NCI-H460 (cell line): ENCODE data around the gene ZFYVE21. TPM values are rescaled to one million over a fixed set of nuclear protein-coding genes. Genes with fewer than 3 reads are reported as not detected.

Experiments used
- DNase-seq: peaks from one replicate; pipeline ENCODE4 v3.0.0-alpha.2; 2016; ENCODE audit warnings: low read depth; ENCODE audit errors: extremely low read depth
- total RNA-seq: library from RNA; depleted of rRNA; stranded (reverse); fragments of >200 nt; shearing (Covaris generic); gene quantifications from 2 replicates; pipeline ENCODE4 v1.2.3, GENCODE V29; 2014

ZFYVE21 gene
- total RNA-seq, 1 experiment from 2014 or later: 25.1 TPM

GRCh38 chr14:103735439-103735814 lies 19.8 kb downstream of the ZFYVE21 start:
- no peak for DNase-seq

- no peak for DNase-seq
These were observed 20.4 kb downstream of the ZFYVE21 start for GRCh38 chr14:103735815-103736545.

DNA sequence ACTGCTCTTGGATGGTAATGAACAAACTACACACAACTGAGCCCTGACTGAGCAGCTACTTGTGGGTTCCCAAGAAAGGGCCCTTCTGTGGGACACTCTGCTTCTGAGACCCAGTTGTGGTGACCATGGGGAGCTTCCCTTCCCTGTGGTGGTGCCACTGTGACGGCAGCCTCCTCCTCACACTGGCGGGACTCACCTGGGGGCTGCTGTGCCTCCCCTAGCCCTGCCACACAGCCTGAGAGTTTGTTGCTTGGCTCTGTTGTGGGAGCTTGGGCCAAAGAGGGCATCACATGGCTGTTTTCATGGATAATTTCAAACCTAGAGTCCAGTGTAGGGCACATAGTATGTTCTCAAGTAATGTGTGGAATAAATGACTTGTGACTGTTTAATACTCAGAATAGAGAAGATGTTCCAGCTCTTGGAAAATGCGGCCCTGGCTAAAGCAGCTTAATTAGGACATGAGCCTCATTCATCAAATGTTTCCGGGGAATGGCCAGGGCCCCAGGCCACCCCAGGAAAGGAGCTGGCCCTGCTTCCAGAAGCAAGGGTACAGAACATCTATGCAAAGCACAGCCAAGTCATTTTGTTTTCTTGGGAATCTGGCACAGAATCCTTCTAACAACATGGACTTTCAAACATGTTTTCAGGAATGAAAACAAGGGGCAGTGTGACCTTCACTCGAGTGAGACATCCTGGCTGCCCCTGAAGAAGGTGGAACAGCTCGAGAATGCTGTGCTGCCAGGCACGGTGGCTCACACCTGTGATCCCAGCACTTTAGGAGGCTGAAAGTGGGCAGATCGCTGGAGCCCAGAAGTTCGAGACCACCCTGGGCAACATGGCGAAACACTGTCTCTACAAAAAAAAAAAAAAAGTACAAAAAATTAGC lies 21.2 kb downstream of the ZFYVE21 start:
- no peak for DNase-seq

DNA sequence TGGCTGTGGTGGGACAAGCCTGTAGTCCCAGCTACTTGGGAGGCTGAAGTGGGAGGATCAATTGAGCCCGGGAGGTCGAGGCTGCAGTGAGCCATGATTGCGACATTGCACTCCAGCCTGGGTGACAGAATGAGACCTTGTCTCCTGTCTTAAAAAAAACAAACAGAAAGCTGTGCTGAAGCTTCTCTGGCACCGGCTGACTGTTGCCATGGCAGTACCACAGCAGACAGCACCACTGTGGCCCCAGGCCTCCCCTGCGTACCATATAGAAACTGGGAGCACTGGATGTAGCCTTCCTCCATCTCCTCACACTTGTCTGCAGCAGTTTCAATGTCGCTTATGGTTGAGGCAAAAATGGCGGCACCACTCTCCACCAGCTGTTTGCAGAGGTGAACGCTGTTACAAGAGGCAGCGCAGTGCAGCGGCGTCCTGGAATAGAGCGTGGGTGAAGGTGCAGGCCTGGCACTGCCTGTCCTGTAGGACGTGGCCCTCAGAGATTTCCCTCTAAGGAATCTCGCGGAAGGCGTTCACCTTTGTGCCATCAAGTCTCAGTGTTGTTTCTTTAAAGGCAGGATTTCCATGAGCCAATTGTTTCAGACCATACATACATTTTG lies 21.9 kb downstream of the ZFYVE21 start:
- DNase-seq: no peak

GRCh38 chr14:103738166-103738565 lies 22.6 kb downstream of the ZFYVE21 start:
- DNase-seq: no peak

DNA sequence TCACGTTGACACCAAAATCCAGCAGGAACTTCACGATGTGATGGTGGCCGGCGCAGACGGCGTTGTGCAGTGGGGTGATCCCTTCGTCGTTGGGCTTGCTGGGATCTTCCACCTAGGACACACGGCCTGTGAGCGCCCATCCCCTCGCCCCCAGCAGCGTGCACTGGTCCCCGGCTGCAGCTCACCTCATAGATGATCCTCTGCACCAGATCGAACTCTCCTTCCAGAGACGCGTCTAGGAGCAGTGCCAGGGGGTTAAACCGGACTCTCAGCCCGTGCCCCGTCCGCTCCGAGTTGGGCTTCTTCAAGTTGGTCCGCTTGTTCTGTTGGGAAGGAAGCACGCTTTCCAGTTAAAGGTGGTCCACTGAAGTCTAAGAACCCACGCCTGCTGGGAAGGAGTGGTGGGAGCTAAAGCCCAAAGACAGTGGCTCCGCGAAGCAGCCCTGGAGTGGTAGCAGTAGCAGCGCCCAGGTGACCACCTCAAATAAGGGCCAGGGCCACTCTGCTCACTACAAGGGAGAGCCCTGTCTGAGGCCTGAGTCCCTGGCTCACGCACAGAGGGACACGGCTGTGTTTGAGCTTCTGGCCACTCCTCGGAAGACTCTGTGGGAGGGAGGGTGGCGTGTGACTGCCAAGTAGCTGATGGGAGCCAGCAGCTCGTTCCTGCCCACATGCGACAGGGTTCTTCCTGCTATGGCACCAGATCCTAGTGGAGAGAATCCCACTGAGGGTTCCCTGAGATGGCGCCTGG lies 23.3 kb downstream of the ZFYVE21 start:
- no peak for DNase-seq

GRCh38 chr14:103739466-103739792 lies 23.8 kb downstream of the ZFYVE21 start:
- DNase-seq: no peak

DNA sequence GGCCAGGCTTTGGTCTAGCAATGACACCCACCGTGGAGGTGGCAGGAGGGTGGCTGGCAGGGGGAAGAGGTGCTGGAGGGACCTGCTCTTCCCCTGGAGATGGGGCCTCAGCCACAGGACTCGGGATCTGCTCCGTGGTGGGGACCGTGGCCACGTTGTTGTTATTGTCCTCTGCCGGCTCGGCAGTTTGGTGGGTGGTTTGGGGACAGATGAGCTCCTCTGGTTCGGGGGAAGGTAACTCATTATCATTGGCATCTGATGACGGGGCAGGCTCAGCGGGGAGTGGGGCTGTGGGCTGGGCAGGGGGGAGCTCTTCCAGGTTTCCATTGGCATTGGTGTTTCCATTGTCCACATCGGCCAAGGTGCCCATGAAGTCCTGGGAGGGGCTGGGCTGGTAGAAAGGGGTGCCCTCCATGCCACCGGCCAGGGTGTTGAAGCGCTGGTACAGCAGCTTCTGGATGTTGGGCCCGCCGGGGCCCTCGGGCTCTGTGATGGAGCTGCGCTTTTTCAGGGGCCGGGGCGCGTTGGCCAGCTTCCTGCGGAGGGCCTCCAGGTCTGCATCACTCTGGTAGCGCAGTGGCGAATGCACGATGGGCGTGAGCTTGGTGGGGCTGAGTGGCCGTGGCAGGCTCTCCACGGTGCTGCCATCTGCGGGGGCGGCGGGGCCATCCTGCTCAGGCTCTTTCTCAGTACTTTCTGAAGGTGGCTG lies 24.3 kb downstream of the ZFYVE21 start:
- no peak for DNase-seq

GRCh38 chr14:103740991-103741689 lies 25.5 kb downstream of the ZFYVE21 start:
- no peak for DNase-seq

- no peak for DNase-seq
These were observed 26.3 kb downstream of the ZFYVE21 start for GRCh38 chr14:103741876-103742275.

DNA sequence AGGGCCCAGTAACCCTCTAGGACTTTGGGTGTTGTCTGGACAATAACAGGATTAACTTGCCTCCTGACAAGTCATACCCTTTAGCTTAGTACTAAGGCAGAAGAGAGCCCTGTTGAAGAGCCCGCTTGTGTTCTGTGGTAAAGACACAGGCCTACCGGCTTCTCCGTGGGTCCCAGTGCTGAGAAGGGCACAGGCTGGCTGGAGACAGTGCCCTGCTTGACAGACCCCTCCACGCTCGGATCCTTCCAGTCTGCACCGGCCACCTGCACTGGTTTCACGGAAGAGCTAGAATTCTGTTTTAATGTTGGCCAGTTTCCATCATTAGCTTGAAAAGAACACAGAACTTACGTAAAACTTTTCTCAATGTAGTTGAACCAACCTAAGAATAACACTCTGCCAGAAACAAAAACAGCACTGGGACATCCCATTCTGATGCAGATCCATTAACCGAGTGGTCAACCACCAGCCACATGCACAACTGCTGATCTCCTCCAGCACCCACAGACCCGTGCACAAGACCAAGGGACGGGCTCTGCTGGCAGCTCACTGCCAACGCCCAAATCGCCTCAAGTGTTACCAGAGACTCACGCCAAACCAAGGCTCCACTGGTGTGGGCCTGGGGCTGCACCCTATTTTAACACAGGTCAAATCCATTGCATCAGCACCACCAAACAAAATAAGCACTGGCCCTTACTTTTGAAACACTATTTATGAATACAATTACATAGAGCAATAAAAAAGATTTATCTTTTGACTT lies 27.1 kb downstream of the ZFYVE21 start:
- no peak for DNase-seq

DNA sequence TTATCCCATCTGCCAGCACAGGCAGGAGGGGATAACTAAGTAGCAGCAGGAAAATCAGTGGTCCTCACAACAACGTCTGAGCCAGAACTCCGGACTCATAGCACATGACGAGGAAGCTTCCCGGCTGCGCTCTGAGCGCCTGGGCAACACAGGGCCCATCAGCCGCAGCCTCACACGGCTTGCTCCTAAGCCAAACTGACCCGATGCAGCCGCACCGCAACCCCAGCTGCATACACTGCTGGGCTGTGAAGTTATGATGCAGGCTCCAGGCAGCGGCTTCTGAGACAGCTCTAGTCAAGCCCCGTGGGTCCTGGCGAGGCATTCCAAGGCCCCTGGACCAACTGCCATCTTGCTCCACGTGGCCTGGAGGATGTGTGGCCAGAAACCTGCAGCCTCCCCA lies 28.1 kb downstream of the ZFYVE21 start:
- DNase-seq: no peak

DNA sequence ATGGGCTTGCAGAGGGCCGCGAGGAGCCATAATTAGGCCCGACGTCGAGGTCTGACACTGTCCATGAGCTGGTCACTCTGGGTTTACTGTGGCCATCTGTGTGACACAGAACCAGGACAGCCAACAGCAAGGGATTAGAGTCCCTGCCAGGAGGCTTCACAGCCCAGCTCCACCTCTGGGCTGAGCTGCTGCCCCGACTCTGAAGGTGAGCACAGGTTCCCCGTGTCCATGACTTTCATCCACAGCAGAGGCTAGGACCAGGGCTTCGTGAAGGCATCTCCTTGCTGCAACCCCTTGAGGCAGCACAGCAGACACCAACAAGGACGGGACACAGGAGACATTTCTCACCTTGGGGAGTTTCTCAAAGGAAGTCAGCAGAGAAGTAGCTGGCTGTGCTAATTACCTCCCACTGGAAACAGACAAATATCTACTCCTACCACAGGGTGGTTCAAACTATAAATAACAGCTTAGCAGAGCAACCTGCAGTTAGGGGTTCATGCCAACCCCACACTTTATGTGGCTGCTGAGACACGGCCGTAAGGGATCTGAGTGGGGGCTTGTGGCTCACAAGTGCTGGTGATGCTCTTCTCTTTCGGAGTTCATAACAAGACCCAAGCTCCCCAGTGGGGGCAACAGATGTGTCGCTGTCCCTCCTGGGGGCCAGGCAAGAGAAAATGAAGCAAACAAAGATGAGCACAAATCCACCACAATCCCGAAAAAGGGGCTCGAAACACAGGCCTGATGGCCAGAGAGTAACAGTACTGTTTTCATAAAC lies 29.2 kb downstream of the ZFYVE21 start:
- no peak for DNase-seq

DNA sequence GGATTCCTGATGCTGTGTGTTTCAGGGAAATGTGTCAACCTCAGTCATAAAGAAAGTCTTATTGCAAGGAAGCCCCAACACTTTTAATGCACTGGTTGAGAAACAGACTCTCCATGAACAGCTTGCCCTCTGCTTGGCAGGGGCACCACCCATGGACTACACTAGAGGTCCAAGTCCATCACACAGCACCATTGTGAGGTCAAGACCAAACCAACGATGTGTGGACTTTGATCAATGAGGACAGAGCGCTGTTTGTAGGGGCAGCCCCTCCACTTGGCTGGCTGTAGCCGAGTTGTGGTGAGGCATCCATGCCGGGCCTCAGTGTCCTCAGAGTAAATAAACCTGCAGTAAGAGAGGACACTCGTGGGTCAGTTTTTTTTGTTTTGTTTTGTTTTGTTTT lies 29.8 kb downstream of the ZFYVE21 start:
- no peak for DNase-seq

- DNase-seq: no peak
These were observed 31.1 kb downstream of the ZFYVE21 start for GRCh38 chr14:103746701-103747100.

DNA sequence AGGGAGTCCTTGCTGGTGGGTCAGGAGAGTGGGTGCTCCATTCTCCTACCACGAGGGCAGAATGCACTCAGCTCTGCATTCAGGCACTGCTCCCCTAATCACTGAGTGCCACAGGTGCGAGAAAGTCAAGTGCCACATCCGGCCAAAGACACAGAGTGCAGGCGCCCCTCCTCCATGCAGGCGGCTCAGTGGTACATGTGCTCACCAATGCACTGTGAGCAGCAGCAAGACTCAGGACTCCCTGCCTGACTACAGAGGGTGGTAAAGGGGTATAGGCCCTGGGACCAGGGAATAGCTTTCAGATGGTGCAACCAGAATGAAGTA lies 32.9 kb downstream of the ZFYVE21 start:
- DNase-seq: no peak

DNA sequence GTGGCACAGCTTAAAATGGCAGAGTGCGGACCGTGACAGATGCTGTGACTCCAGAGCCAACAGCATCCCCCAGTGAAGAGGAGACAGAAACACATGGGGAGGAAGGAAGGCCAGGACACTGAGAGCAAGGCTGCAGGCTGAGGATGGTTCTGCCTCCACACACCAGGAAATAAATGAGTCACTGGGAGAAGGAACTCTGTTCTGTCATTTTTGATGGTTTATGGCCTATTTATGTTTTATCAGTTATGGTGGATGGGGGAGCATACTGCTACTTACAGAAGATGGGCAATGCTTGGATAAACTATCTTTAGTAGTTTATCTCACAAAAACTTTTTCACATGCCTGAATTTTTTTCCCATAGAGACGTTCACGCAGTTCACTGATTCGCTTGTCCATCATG lies 33.8 kb downstream of the ZFYVE21 start:
- no peak for DNase-seq

DNA sequence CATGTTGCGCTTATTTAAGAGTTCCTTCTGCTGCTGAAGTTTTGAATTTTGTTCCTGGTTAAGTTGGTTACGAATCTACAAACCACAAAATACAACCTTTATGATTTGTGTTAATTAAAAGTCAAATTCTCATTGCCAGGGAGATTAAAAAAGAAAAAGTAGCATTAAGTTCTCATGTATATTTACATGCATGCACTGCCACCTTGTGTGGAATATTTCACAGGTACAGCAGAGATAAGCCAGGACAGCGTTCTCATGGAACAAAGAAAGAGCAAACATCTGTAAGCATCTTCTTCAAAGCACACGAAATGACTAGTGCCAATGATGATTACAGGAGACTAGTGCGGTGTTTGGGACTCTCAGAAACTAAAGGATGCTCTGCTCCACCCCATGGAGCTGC lies 34.2 kb downstream of the ZFYVE21 start:
- no peak for DNase-seq
